Neutrophil (primary cell): ENCODE results near the gene METTL25.
A peak's percentile ranks its signal among the peaks of the same experiment; 100 is the strongest.

Source experiments
- H3K27ac ChIP-seq: fragments of 200-600 bp; sonication (generic); 2 replicates; pipeline ENCODE4 v1.5.1; 2016; ENCODE audit warnings: mild to moderate bottlenecking, moderate library complexity
- H3K27me3 ChIP-seq: fragments of 200-600 bp; sonication (generic); 2 replicates; pipeline ENCODE4 v1.6.0; 2016; ENCODE audit warnings: mild to moderate bottlenecking
- H3K36me3 ChIP-seq: fragments of 200-600 bp; sonication (generic); 2 replicates; pipeline ENCODE4 v1.5.1; 2017
- H3K4me1 ChIP-seq, 2 experiments: fragments of 200-600 bp in 1 of 2; sonication (generic) in 1 of 2; 1 replicate in 1 of 2; 2 replicates in 1 of 2; pipeline versions ENCODE4 v1.5.1 to v1.6.1; 2013 to 2016; ENCODE audit warnings: low read depth in 1 of 2, low read length in 1 of 2, mild to moderate bottlenecking in 1 of 2, moderate library complexity in 1 of 2; ENCODE audit not compliant: control insufficient read depth in 1 of 2, insufficient read depth in 1 of 2
- H3K4me3 ChIP-seq, 2 experiments: fragments of 200-600 bp in 1 of 2; sonication (generic) in 1 of 2; 1 replicate in 1 of 2; 2 replicates in 1 of 2; pipeline ENCODE4 v1.5.1; 2013 to 2016; ENCODE audit warnings: low read depth in 1 of 2, low read length in 1 of 2, mild to moderate bottlenecking in 1 of 2, moderate library complexity in 1 of 2
- H3K9me3 ChIP-seq: fragments of 200-600 bp; sonication (generic); 2 replicates; pipeline ENCODE4 v1.5.1; 2016
- CTCF ChIP-seq: fragments of 200-600 bp; sonication (generic); IDR thresholded peaks from 2 replicates; pipeline ENCODE4 v1.5.1; 2016; ENCODE audit warnings: antibody characterized with exemption

The METTL25 gene

GRCh38 chr12:82327861-82328260, 30.5 kb upstream of the METTL25 start:
- Histone ChIP-seq H3K36me3 (no peaks in the 10 kb centered on the region), H3K9me3 (no peaks in the 10 kb centered on the region), H3K4me3 (no peak overlapping the region), H3K27ac (no peak overlapping the region), H3K4me1 (no peaks in the 10 kb centered on the region), H3K27me3 (peaks cover 37% of the 10 kb centered on the region)
- TF ChIP-seq CTCF = no peak

GRCh38 chr12:82329508-82329907, 28.8 kb upstream of the METTL25 start:
- no peak for TF ChIP-seq CTCF
- no peaks in the 10 kb centered on the region for H3K9me3 ChIP-seq
- H3K4me1 ChIP-seq = peaks cover 2 to 6% of the 10 kb centered on the region in 2 experiments
- H3K4me3 ChIP-seq = no peak overlapping the region
- H3K36me3 ChIP-seq = no peaks in the 10 kb centered on the region
- H3K27ac ChIP-seq = no peak overlapping the region
- peaks cover 37% of the 10 kb centered on the region for H3K27me3 ChIP-seq

GRCh38 chr12:82350161-82350560, 8.2 kb upstream of the METTL25 start:
- Histone ChIP-seq H3K27me3 (no peaks in the 10 kb centered on the region), H3K27ac (no peak overlapping the region), H3K4me1 (no peaks in the 10 kb centered on the region), H3K9me3 (no peaks in the 10 kb centered on the region), H3K4me3 (no peak overlapping the region), H3K36me3 (peaks cover 51% of the 10 kb centered on the region)
- no peak for TF ChIP-seq CTCF

GRCh38 chr12:82351390-82351789, 6.9 kb upstream of the METTL25 start:
- Histone ChIP-seq H3K27ac (no peak overlapping the region), H3K9me3 (no peaks in the 10 kb centered on the region), H3K4me3 (no peak overlapping the region), H3K4me1 (no peaks in the 10 kb centered on the region), H3K27me3 (no peaks in the 10 kb centered on the region), H3K36me3 (peaks cover 54% of the 10 kb centered on the region)
- TF ChIP-seq CTCF = no peak

GRCh38 chr12:82357340-82357739, 989 bp upstream of the METTL25 start:
- peaks cover 30% of the 10 kb centered on the region for H3K36me3 ChIP-seq
- no peak for TF ChIP-seq CTCF
- no peaks in the 10 kb centered on the region for H3K27me3 ChIP-seq
- H3K4me3 ChIP-seq = peak overlapping the region; percentile 79
- peaks cover 21 to 23% of the 10 kb centered on the region in 2 experiments for H3K4me1 ChIP-seq
- H3K27ac ChIP-seq = peak overlapping the region; percentile 97
- no peaks in the 10 kb centered on the region for H3K9me3 ChIP-seq

GRCh38 chr12:82357845-82358199, 507 bp upstream of the METTL25 start:
- no peak for TF ChIP-seq CTCF
- H3K36me3 ChIP-seq = peaks cover 25% of the 10 kb centered on the region
- H3K9me3 ChIP-seq = no peaks in the 10 kb centered on the region
- H3K27ac ChIP-seq = peak overlapping the region; percentile 97
- peak overlapping the region; percentile 79 for H3K4me3 ChIP-seq
- H3K27me3 ChIP-seq = no peaks in the 10 kb centered on the region
- H3K4me1 ChIP-seq = peaks cover 21 to 23% of the 10 kb centered on the region in 2 experiments
